Umbilical cord (tissue), 2 donors: ENCODE measurements around the gene COPZ1. TPM values are rescaled to one million over a fixed set of nuclear protein-coding genes. Genes with fewer than 3 reads are reported as not detected.

Experiments
- DNase-seq: peaks from one replicate; pipeline ENCODE4 v3.0.0-alpha.2; 2015; ENCODE audit warnings: low spot score
- total RNA-seq: library from RNA; depleted of rRNA; stranded (reverse); fragments of >200 nt; gene quantifications from one replicate; pipeline ENCODE4 v1.2.3, GENCODE V29; 2014; ENCODE audit warnings: low replicate concordance; ENCODE audit not compliant: insufficient read depth

COPZ1 gene
- total RNA-seq, 1 donor from 2014 or later, result 91.0 TPM

DNA sequence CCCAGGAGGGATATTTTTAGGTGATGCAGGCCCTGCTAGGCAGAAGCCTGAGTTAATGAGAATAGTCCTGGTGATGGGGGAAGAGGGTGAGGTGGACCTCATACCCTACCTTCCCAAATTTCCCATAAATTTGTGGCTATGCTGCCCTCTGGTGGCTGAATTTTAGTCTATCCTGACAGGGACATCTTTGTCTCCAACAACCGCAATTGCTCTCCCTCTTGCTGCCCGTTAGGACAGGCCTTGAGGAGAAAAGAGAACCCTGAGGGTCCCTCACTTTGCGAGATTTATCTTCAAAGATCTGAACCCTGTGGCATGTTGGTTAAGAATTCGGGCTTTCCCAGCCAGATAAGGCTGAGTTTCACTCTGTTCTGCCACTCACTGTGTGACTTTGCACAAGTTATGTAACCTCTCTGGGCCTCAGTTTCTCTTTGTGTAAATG is 69.4 kb downstream of the COPZ1 start:
- DNase-seq, result peak; percentile 67

DNA sequence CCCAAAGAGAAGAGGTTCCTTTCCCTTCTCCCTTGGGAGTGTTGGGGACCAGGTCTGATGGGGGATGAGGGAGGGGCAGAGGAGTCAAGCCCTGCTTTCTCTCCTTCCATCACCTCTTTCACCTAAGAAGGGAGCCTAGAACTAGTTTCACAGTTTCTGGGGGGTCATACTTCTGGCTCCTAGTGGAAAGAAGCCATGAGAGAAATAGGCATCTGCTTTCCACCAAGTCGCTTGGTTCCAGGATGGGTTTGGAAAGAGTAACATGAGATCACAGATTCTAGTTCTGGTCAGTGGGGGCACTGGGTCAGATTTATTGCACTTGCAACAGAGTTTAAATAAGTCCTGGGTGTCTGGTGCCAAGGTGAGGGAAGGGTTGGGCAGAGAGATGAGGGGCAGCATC is 70.1 kb downstream of the COPZ1 start:
- DNase-seq, result no peak

DNA sequence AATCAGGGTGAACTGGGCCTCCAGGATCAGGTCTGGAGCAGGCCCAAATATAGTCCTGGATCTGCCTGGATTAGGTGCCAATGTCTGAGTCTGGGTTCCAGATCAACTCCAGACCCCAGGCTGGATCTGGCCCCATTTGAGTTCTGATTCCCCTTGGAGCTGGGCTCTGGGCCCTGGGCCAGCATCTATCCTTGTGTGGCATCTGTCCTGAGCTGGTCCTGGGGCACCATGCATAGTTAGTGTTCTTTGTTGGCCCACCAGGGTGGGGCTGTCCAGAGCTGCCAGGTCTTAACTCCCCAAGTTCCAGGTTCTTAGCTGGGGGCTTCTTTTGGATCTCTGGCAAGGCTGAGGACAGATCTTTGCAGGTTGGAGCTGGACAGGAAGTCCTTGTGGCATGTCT is 70.6 kb downstream of the COPZ1 start:
- no peak for DNase-seq

DNA sequence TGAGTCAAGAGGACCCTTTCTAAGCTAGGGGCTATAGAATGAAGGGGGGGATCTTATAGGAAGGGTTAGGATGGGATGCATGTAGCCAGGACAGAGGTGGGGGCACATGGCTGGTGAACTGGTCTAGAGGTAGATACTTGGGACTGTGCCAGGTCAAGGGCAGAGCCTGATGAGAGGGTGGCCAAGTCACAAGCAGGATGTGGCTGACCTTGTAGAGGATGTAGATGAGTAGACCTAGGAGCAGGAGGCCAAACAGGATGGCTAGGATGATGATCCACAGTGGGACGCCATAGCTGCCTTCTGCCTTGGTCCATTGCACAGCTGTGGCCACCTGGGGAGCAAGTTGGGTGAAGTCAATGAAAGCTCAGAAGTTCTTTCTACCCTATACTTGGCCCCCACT is 72.2 kb downstream of the COPZ1 start:
- DNase-seq, result no peak

DNA sequence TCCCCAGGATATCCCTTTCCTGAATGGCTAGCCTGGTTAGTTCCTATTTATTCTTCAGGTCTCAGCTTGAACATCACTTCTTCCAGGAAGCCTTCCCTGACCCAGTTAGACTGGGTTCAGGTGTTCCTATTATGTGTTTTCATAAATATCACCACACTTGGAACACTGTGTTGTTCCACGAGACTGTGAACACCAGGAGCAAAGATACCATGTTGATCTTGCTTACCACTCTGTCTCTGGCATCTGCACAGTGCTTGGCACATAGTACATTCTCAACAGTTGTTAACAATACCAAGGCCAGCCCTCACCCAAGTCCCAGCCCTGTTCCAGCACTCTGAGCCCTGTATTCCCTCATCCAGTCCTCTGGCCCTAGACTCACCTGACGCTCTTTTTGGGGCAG is 73.3 kb downstream of the COPZ1 start:
- DNase-seq, result no peak

DNA sequence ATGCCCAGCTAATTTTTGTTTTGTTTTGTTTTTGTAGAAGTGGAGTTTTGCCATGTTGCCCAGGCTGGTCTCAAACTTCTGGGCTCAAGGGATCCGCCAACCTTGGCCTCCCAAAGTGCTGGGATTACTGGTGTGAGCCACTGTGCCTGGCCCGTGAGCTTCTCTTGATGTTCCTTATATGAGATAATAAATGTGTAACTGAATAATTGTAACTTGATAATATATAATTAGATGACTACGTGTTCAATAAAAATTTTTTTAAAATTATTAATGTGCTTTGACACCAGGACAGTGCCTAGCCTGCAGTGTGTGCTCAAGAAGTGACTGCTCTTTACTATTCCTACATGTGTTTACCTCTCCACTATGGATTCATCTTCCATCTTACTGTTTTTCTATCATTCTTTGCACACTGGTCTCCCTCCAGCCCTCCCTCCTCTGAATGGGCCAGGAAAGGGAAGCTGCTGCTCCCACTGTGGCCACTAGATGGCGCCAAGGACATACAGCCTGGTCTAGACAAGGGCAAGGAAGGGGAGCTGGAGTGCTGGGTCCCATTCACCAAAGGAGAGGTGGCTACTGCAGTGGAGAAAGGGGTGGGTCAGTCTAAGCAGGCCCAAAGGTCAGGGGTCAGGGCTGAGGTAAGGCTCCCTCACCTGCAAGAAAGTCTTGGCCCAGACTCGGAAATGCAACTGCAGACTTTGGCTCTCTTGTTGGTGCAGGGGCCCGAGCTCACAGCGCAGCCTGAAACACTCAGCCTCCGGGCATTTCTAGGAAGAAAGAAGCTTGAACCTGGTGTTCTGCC is 74.3 kb downstream of the COPZ1 start:
- peak; percentile 91 for DNase-seq

DNA sequence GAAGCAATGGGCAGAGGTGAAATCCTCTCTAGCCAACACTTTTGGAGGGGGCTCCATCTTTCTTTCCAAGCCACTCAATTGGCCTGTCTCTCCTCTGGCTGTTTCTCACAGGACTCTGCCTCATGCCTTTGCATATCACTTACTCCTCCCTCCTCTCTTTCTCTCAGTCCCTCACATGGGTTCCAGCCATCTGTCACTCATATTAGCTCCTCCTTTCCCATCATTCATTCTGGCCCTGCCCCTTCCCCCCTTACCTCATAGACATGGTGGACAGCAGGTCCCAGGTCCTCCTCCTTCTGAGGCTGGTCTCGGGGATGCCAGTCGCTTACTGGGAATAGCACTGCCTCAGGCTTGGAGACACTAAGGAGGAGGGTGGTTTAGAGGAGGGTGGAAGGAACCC is 76.2 kb downstream of the COPZ1 start:
- DNase-seq, result no peak

Other genes with a start within 250 kb of the COPZ1 start
- 34.2 TPM for gene SMUG1, start 136.1 kb upstream of the COPZ1 start, total RNA-seq
- 34.4 TPM for gene CBX5, start 45.0 kb upstream of the COPZ1 start, total RNA-seq
- 249 TPM for gene HNRNPA1, start 44.4 kb upstream of the COPZ1 start, total RNA-seq
- 4.8 TPM for gene NFE2, start 24.1 kb upstream of the COPZ1 start, total RNA-seq
- gene GPR84, start 39.4 kb downstream of the COPZ1 start, total RNA-seq, result 2.9 TPM
- 14.9 TPM for gene ZNF385A, start 59.6 kb downstream of the COPZ1 start, total RNA-seq
- gene ITGA5, start 94.1 kb downstream of the COPZ1 start, total RNA-seq, result 251 TPM
- gene GTSF1, start 148.5 kb downstream of the COPZ1 start, total RNA-seq, result 6.5 TPM
- 59.7 TPM for gene NCKAP1L, start 172.6 kb downstream of the COPZ1 start, total RNA-seq
- gene PDE1B, start 224.5 kb downstream of the COPZ1 start, total RNA-seq, result 1.9 TPM